RWPE2 (cell line): ENCODE measurements around the gene SUN1.

Experiments
- ATAC-seq: fragments of 200-7000 bp; cut with Tn5 transposase; 3 replicates; pipeline ENCODE4 v1.9.1; 2021; ENCODE audit warnings: low read depth
- DNase-seq: peaks from one replicate; pipeline ENCODE4 v3.0.0-alpha.2; 2020; ENCODE audit warnings: low spot score
- H3K27ac ChIP-seq: fragments of 450-650 bp; 2 replicates; pipeline ENCODE4 v1.5.1; 2017; ENCODE audit warnings: mild to moderate bottlenecking; ENCODE audit not compliant: poor library complexity, severe bottlenecking
- H3K27me3 ChIP-seq: fragments of 250-450 bp; sonication (Bioruptor Pico); 2 replicates; pipeline ENCODE4 v1.5.1; 2021; ENCODE audit warnings: mild to moderate bottlenecking, moderate library complexity; ENCODE audit not compliant: insufficient read depth, poor library complexity, severe bottlenecking
- H3K36me3 ChIP-seq: fragments of 250-450 bp; sonication (Bioruptor Pico); 2 replicates; pipeline ENCODE4 v1.5.1; 2020; ENCODE audit warnings: low read depth, mild to moderate bottlenecking, moderate library complexity
- H3K4me1 ChIP-seq: fragments of 250-450 bp; sonication (Bioruptor Pico); 2 replicates; pipeline ENCODE4 v1.5.1; 2021; ENCODE audit warnings: mild to moderate bottlenecking, moderate library complexity; ENCODE audit not compliant: insufficient read depth, poor library complexity, severe bottlenecking
- H3K4me3 ChIP-seq: fragments of 250-450 bp; sonication (Bioruptor Pico); 2 replicates; pipeline ENCODE4 v1.5.1; 2021; ENCODE audit warnings: mild to moderate bottlenecking, moderate library complexity; ENCODE audit not compliant: severe bottlenecking
- H3K9me3 ChIP-seq: fragments of 250-450 bp; sonication (Bioruptor Pico); 2 replicates; pipeline ENCODE4 v1.5.1; 2021; ENCODE audit warnings: mild to moderate bottlenecking, moderate library complexity; ENCODE audit not compliant: severe bottlenecking
- TF ChIP-seq, protein P1 (sequence below): fragments of 450-650 bp; IDR thresholded peaks from one replicate; pipeline ENCODE4 v1.5.1; 2017; ENCODE audit warnings: mild to moderate bottlenecking, moderate library complexity; ENCODE audit not compliant: poor library complexity, severe bottlenecking

The SUN1 gene

DNA sequence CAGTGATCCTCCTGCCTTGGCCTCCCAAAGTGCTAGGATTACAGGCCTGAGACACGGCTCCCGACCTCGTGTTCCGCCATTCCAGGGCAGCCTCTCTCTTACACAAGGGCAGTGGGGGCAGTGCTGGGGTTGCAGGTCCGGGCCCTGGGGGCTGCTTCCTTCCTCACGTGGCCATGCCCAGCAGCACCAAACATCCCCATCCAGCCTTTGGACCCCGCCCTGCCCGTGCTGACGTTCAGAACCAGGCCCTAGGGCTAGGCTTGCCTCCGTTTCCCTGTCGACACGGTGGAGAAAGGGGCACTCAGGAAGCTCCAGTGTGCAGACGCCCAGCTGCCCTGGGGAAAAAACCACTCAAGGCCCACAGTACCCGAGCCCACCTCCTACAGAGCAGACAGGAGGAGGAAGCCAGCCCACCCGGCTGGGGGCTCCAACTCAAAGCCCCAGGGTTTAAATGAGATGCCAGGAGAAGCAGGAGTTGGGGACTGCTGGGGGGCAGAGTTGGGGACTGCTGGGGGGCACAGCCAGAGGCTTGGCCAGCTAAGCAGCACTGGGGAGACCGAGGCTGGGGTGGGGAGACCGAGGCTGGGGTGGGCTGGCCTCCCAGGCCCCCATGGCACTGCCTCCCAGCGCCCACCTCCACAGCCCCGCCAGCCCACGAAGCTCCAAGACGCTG, 86.3 kb downstream of the SUN1 start:
- H3K4me3 ChIP-seq: no peak overlapping the region
- ATAC-seq (no peak), DNase-seq (peak; percentile 57)
- no peaks in the 10 kb centered on the region for H3K9me3 ChIP-seq
- H3K36me3 ChIP-seq: no peaks in the 10 kb centered on the region
- TF ChIP-seq, protein P1, sequence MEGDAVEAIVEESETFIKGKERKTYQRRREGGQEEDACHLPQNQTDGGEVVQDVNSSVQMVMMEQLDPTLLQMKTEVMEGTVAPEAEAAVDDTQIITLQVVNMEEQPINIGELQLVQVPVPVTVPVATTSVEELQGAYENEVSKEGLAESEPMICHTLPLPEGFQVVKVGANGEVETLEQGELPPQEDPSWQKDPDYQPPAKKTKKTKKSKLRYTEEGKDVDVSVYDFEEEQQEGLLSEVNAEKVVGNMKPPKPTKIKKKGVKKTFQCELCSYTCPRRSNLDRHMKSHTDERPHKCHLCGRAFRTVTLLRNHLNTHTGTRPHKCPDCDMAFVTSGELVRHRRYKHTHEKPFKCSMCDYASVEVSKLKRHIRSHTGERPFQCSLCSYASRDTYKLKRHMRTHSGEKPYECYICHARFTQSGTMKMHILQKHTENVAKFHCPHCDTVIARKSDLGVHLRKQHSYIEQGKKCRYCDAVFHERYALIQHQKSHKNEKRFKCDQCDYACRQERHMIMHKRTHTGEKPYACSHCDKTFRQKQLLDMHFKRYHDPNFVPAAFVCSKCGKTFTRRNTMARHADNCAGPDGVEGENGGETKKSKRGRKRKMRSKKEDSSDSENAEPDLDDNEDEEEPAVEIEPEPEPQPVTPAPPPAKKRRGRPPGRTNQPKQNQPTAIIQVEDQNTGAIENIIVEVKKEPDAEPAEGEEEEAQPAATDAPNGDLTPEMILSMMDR: no peak
- H3K4me1 ChIP-seq: peaks cover 14% of the 10 kb centered on the region
- H3K27ac ChIP-seq: no peak overlapping the region
- no peaks in the 10 kb centered on the region for H3K27me3 ChIP-seq

DNA sequence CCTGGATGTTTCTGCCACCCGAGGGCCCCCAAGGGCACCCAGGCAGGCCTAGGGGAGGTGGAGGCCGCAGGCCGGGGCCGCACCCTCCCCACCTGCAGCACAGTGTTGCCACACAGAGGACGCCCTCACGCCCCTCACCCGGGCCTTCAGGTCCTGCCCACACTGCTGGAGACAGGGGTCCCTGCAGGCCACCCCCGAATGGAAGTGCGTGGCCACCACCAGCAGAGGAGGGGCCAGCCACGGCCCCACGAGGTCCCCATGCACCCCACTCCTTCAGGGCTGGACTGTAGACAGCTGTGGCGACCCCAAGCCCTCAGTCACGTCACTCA, 86.8 kb downstream of the SUN1 start:
- Histone ChIP-seq H3K36me3 (no peaks in the 10 kb centered on the region), H3K27ac (no peak overlapping the region), H3K4me3 (no peak overlapping the region), H3K9me3 (no peaks in the 10 kb centered on the region), H3K4me1 (peaks cover 9% of the 10 kb centered on the region), H3K27me3 (no peaks in the 10 kb centered on the region)
- TF ChIP-seq, protein P1: no peak
- peak; percentile 40 for DNase-seq
- ATAC-seq: no peak

DNA sequence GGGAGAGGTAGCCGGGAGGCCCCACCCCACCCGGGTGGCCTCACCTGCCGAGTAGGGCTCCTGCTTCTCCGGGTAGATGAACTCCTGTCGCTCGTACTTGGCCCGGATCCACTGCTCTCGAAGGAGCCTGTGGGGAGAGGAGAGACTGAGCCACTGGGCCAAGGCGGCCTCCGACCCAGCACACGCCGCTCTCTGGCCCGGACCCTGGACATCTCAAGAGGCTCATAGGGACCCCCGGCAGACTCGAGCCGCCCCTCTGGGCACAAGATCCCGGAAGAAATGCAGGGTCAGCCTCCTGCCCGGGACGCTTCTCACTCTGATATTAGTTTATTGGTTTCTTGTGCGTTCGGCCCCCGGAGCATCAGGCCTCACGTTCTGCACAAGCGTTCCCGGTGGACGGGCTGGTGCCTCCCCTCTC, 87.7 kb downstream of the SUN1 start:
- H3K4me3 ChIP-seq: no peak overlapping the region
- ATAC-seq: no peak
- H3K36me3 ChIP-seq: no peaks in the 10 kb centered on the region
- H3K9me3 ChIP-seq: no peaks in the 10 kb centered on the region
- no peaks in the 10 kb centered on the region for H3K27me3 ChIP-seq
- TF ChIP-seq, protein P1: no peak
- no peak overlapping the region for H3K27ac ChIP-seq
- H3K4me1 ChIP-seq: peaks cover 7% of the 10 kb centered on the region
- DNase-seq: peak; percentile 54

DNA sequence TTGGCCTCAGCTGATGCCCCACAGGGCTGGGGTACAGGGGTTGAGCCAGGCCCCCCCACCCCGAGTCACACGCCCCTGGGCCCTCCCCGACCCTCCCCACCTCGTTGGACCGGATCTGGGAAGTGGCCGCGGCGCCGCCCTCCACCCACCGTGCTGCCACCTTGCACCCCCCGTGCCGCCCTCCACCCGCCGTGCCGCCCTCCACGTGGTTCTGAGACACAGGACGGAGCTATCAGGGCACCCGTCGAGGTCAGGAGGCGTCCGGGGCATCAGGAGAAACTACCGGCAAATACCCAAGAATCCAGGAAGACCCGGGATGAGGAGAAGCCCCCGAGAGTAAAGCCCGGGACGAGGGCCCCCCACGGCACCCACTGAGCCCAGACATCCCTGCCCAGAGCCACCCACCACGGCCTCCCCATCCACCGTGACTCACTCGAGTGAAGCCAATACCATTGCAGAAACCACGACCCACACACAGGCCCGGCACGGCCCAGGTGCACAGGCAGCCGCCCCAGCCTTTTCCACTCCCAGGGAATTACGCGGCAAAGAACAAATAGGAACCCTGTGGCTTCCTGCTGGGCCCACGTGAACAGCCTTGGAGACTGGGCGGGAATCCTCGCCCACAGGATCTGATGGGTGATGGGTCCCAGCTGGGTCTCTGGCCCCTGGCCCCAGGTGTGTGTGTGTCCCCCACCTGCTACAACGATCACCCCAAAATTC, 88.2 kb downstream of the SUN1 start:
- TF ChIP-seq, protein P1: no peak
- Histone ChIP-seq H3K4me1 (peaks cover 7% of the 10 kb centered on the region), H3K4me3 (no peak overlapping the region), H3K9me3 (no peaks in the 10 kb centered on the region), H3K36me3 (no peaks in the 10 kb centered on the region), H3K27ac (no peak overlapping the region), H3K27me3 (no peaks in the 10 kb centered on the region)
- ATAC-seq (no peak), DNase-seq (peak; percentile 57)

DNA sequence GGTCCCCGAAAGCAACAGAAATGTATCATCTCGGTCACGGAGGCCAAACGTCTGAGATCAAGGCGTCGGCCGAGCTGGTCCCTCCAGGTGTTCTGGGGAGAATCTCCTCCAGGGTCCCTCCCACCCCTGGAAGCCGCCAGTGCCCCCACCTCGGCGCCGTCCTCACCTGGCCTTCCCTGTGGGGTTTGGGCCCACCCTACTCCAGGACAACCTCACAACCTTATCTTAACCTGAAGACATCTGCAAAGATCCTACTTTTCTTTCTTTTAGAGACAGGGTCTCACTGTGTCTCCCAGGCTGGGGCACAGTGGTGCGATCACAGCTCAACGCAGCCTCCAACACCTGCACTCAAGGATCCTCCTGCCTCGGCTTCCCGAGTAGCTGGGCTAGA, 88.8 kb downstream of the SUN1 start:
- Histone ChIP-seq H3K9me3 (no peaks in the 10 kb centered on the region), H3K27ac (no peak overlapping the region), H3K4me3 (no peak overlapping the region), H3K27me3 (no peaks in the 10 kb centered on the region), H3K4me1 (peaks cover 7% of the 10 kb centered on the region), H3K36me3 (no peaks in the 10 kb centered on the region)
- peak; percentile 50 for DNase-seq
- ATAC-seq: no peak
- TF ChIP-seq, protein P1: no peak
